Mammary epithelial cell (primary cell): ENCODE data around the gene HAGHL.
A peak's percentile ranks its signal among the peaks of the same experiment; 100 is the strongest.

Experiments
- EZH2 ChIP-seq: IDR thresholded peaks from 2 replicates; pipeline ENCODE4 v1.6.1; 2012; ENCODE audit warnings: low read length, inconsistent platforms, borderline replicate concordance
- TF ChIP-seq, protein P1 (sequence below), 2 donors: IDR thresholded peaks in 1 of 2; conservative IDR thresholded peaks in 1 of 2; 2 replicates each; pipeline ENCODE4 v1.5.1; 2011 to 2012; ENCODE audit warnings: inconsistent platforms in 2 of 2, low read length in 2 of 2, mild to moderate bottlenecking in 2 of 2, control low read depth in 1 of 2, low read depth in 1 of 2; ENCODE audit not compliant: insufficient read depth in 1 of 2; ENCODE audit errors: extremely low read depth in 1 of 2

DNA sequence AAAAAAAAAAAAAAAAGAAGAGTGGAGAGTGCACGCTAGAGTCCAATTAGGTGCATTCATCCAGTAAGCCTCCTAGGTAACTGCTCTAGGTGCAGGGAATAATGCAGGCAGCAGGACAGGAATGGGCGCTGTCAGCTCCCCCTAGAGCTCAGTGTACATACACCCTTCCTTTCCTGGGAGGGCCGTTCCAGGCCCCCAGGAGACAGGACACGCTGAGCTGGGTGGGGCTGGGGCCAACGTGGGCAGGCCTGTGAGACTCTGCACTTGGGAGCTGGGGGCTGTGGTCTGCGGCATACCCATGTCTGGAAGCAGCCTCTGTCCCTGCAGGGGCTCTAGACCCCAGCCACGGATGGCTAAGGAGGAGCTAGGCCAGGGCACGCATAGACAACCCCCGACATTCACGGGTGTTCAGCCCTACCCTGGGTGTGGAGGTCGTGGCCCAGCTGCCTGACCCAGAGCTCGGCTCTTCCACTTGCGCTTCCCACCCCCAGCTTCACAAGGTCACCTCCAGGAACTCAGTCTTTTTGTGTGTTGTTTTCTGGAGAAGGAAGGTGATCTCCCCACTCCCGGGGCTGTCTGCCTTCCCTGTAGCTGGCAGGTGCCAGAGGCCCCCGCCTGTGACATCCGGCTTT lies 7.0 kb upstream of the HAGHL start:
- TF ChIP-seq, protein P1, sequence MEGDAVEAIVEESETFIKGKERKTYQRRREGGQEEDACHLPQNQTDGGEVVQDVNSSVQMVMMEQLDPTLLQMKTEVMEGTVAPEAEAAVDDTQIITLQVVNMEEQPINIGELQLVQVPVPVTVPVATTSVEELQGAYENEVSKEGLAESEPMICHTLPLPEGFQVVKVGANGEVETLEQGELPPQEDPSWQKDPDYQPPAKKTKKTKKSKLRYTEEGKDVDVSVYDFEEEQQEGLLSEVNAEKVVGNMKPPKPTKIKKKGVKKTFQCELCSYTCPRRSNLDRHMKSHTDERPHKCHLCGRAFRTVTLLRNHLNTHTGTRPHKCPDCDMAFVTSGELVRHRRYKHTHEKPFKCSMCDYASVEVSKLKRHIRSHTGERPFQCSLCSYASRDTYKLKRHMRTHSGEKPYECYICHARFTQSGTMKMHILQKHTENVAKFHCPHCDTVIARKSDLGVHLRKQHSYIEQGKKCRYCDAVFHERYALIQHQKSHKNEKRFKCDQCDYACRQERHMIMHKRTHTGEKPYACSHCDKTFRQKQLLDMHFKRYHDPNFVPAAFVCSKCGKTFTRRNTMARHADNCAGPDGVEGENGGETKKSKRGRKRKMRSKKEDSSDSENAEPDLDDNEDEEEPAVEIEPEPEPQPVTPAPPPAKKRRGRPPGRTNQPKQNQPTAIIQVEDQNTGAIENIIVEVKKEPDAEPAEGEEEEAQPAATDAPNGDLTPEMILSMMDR (conservative IDR thresholded peaks at IDR 0.05 in 1 of 2, IDR thresholded peaks at IDR 0.05 in 1 of 2; ENCODE audit: extremely low read depth in 1 of 2, insufficient read depth in 1 of 2, low read depth in 1 of 2, low read length in 2 of 2) = peak; percentile 20 to 44
- no peak for TF ChIP-seq EZH2
